SU-DHL-6 (cell line): Measurements from ENCODE around the gene SIL1.

Experiments
- EZH2phosphoT487 ChIP-seq: fragments of 200-600 bp; sonication (generic), shearing (Covaris generic); conservative IDR thresholded peaks from 2 replicates; pipeline ENCODE4 v1.6.1; 2018; ENCODE audit warnings: mild to moderate bottlenecking, antibody characterized with exemption, low read length, moderate library complexity, mixed read lengths
- TF ChIP-seq, protein P1 (sequence below): fragments of 200-600 bp; sonication (generic); IDR thresholded peaks from one replicate; pipeline ENCODE4 v1.5.1; 2017; ENCODE audit warnings: antibody characterized with exemption, mild to moderate bottlenecking, low read length, moderate library complexity; ENCODE audit not compliant: insufficient read depth, poor library complexity, severe bottlenecking

DNA sequence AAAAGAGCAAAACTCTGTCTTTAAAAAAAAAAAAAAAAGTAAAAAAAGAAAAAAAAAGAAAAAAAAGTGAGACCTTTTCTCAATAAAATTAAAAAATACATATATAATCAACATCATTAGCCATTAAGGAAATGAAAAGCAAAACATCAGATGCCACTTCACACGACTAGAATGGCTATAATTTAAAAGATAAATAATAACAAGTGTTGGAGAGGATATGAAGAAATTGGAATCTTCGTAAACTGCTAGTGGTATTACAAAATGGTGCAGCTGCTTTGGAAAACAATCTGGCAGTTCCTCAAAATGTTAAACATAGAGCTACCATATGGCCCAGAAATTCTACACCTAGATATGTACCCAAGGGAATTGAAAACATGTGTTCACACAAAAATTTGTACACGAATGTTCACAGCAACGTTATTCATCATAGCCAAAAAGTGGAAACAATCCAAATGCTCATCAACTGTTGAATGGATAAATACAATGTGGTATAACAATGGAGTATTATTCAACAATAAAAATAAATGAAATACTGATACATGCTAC, 45.3 kb upstream of the SIL1 start:
- TF ChIP-seq, protein P1, sequence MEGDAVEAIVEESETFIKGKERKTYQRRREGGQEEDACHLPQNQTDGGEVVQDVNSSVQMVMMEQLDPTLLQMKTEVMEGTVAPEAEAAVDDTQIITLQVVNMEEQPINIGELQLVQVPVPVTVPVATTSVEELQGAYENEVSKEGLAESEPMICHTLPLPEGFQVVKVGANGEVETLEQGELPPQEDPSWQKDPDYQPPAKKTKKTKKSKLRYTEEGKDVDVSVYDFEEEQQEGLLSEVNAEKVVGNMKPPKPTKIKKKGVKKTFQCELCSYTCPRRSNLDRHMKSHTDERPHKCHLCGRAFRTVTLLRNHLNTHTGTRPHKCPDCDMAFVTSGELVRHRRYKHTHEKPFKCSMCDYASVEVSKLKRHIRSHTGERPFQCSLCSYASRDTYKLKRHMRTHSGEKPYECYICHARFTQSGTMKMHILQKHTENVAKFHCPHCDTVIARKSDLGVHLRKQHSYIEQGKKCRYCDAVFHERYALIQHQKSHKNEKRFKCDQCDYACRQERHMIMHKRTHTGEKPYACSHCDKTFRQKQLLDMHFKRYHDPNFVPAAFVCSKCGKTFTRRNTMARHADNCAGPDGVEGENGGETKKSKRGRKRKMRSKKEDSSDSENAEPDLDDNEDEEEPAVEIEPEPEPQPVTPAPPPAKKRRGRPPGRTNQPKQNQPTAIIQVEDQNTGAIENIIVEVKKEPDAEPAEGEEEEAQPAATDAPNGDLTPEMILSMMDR = no peak
- no peak for TF ChIP-seq EZH2phosphoT487
